ENCODE data around the gene ISCU. TPM values are rescaled to one million over a fixed set of nuclear protein-coding genes. Genes with fewer than 3 reads are reported as not detected.

ISCU gene
- total and polyA plus RNA-seq, 10 donors, result 98.9 to 220 (median 160) TPM

DNA sequence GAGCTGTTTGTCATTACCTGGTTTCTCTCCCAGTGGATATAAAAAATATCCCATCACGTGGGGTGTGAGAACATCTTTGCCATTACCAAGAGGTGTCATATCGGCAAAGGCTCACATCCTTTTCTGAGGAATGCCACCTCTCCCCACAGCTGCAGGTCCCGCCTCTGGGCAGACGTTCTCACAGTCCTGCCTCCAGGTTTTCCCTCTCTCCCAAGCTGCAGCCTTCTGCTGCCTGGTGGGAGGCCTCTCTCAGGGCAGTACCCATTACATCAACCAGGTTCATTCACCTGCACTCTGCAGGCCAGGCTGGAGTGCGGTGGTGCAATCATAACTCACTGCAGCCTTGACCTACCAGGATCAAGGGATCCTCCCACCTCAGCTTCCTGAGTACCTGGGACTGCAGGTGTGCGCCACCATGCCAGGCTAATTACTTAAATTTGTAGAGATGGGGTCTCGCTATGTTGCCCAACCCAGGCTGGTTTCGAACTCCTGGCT, 50.4 kb downstream of the ISCU start:
- Histone ChIP-seq H3K27me3 (replicated peaks in 1 of 7) (peaks cover 0 to 9% (median 0%) of the 10 kb centered on the region in 7 donors), H3K4me3 (no peak overlapping the region), H3K36me3 (no peaks in the 10 kb centered on the region), H3K9me3 (peaks cover 0 to 9% (median 7%) of the 10 kb centered on the region in 8 donors), H3K27ac (peak overlapping the region in 5 of 8 donors; percentile 7 to 44 (median 36)), H3K4me1 (peaks cover 19 to 59% (median 40%) of the 10 kb centered on the region in 6 donors)
- WGBS, 5 donors, result 85 to 90% (median 87%) methylated on average over 8 of the region's 8 CpGs
- intact Hi-C loops (cut with DNase I; ENCODE audit: low total_unique reads), result no loop called here
- TF ChIP-seq POLR2A (IDR thresholded peaks at IDR 0.05) (no peak), CTCF (IDR thresholded peaks at IDR 0.05 in 8 of 11, conservative IDR thresholded peaks at IDR 0.05 in 3 of 11) (no peak), POLR2AphosphoS5 (IDR thresholded peaks at IDR 0.05) (no peak)
- no peak for DNase-seq

DNA sequence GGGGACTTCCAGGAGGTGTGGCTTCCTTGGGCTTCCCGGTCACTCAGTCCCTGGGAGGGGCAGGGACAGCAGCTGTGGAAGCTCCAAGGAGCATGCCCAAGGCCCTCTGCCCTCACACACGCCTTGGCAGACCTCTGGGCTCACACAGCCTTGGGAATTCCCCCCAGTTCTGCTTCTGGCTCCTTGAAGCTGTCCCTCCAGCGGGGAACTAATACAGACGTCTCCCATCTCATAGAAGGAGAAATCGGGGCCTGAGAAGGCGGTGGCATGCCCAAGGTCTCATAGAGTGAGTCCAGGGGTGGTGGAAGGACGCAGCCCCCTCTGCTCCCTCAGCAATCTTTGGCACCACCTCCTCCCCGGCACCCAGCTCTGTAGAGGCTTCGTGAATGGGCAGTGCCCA, 51.2 kb downstream of the ISCU start:
- Histone ChIP-seq H3K9me3 (peaks cover 0 to 9% (median 7%) of the 10 kb centered on the region in 8 donors), H3K4me3 (no peak overlapping the region), H3K4me1 (peaks cover 26 to 66% (median 47%) of the 10 kb centered on the region in 6 donors), H3K36me3 (no peaks in the 10 kb centered on the region), H3K27ac (peak overlapping the region in 5 of 8 donors; percentile 27 to 44 (median 36)), H3K27me3 (replicated peaks in 1 of 7) (peaks cover 0 to 7% (median 0%) of the 10 kb centered on the region in 7 donors)
- WGBS, 5 donors, result 49 to 73% (median 62%) methylated on average over 7 to 9 of the region's 9 CpGs
- intact Hi-C loops (cut with DNase I; ENCODE audit: low total_unique reads), result no loop called here
- no peak for DNase-seq
- TF ChIP-seq POLR2AphosphoS5 (IDR thresholded peaks at IDR 0.05) (peak in 2 of 3 donors; percentile 49 to 52), POLR2A (IDR thresholded peaks at IDR 0.05) (no peak), CTCF (IDR thresholded peaks at IDR 0.05 in 8 of 11, conservative IDR thresholded peaks at IDR 0.05 in 3 of 11) (no peak)

GRCh38 chr12:108614041-108614440, 51.6 kb downstream of the ISCU start:
- H3K27me3 ChIP-seq (replicated peaks in 1 of 7), result peaks cover 0 to 7% (median 0%) of the 10 kb centered on the region in 7 donors
- H3K27ac ChIP-seq, result peak overlapping the region in 4 of 8 donors; percentile 32 to 44 (median 39)
- intact Hi-C loops (cut with DNase I; ENCODE audit: low total_unique reads), result no loop called here
- H3K4me3 ChIP-seq, result no peak overlapping the region
- no peaks in the 10 kb centered on the region for H3K36me3 ChIP-seq
- TF ChIP-seq CTCF (IDR thresholded peaks at IDR 0.05 in 8 of 11, conservative IDR thresholded peaks at IDR 0.05 in 3 of 11) (no peak), POLR2AphosphoS5 (IDR thresholded peaks at IDR 0.05) (no peak), POLR2A (IDR thresholded peaks at IDR 0.05) (no peak)
- peaks cover 0 to 9% (median 7%) of the 10 kb centered on the region in 8 donors for H3K9me3 ChIP-seq
- DNase-seq, result no peak
- H3K4me1 ChIP-seq, result peaks cover 26 to 71% (median 50%) of the 10 kb centered on the region in 6 donors
- WGBS, 5 donors, result 82 to 92% (median 85%) methylated on average over 3 to 4 of the region's 4 CpGs

GRCh38 chr12:108614639-108615038, 52.2 kb downstream of the ISCU start:
- 86 to 95% (median 93%) methylated on average over 6 of the region's 6 CpGs for WGBS, 5 donors
- Histone ChIP-seq H3K27ac (no peak overlapping the region), H3K27me3 (replicated peaks in 1 of 7) (peaks cover 0 to 3% (median 0%) of the 10 kb centered on the region in 7 donors), H3K4me1 (peaks cover 26 to 73% (median 50%) of the 10 kb centered on the region in 6 donors), H3K36me3 (no peaks in the 10 kb centered on the region), H3K4me3 (no peak overlapping the region), H3K9me3 (peaks cover 0 to 9% (median 7%) of the 10 kb centered on the region in 8 donors)
- no peak for TF ChIP-seq POLR2AphosphoS5 (IDR thresholded peaks at IDR 0.05)
- no peak for TF ChIP-seq POLR2A (IDR thresholded peaks at IDR 0.05)
- no peak for DNase-seq
- intact Hi-C loops (cut with DNase I; ENCODE audit: low total_unique reads), result no loop called here
